ENCODE measurements around the gene MIS18BP1.

MIS18BP1 gene

DNA sequence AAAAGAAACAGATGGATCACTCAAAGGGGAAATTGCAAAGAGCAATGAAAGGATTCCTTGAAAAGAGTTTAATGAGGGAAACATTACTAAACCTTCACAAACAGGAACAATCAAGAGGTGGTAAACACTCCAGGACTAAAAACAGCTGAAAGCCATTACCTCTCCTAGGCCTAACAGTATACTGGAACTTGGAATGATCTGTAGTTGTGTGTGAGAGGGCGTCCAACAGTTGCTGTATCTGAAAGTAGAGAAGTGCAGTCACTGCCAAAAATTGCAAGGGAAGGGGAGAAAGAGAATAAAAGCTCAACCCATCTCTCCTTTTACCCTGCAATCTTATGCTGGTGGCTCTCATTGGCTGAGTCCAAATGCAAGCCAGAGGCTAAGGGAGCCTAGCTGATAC, 17.0 kb upstream of the MIS18BP1 start:
- no peak overlapping the region for H3K4me2 ChIP-seq (ENCODE audit: low read length, poor library complexity, severe bottlenecking)
- 92% methylated on average over 1 of the region's 1 CpG for WGBS
- H2BK120ac ChIP-seq (ENCODE audit: low read depth, low read length) = no peak overlapping the region

DNA sequence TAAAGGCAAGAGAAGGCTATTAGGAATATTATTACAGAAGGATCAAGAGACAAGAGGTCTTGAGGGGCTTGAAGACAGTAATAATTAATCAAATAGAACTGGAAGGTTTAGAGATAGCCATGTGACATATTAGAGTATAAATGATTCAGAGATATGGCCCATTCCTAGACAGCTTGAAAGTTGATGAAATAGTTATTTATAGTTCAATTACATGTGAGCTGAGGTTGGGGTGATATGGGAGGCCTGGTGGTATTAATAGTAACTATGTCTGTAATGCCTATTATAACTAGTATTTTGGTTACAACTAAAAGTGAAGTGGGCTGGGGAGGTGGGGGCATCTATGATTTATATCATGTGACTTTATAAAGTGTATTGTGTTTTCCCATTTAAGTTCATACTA, 14.1 kb upstream of the MIS18BP1 start:
- H3K18ac ChIP-seq (ENCODE audit: low read depth in 1 of 2, low read length in 2 of 2) = no peak overlapping the region
- DNase-seq = peak; percentile 28
- H3K4me1 ChIP-seq (ENCODE audit: control insufficient read depth, insufficient read depth, low read depth, low read length) = no peaks in the 10 kb centered on the region
- no peak overlapping the region for H3K9ac ChIP-seq (ENCODE audit: low read length)
- no peaks in the 10 kb centered on the region for H3K36me3 ChIP-seq (ENCODE audit: control insufficient read depth in 1 of 2, insufficient read depth in 2 of 2, low read depth in 1 of 2, low read length in 2 of 2)
- H2BK120ac ChIP-seq (ENCODE audit: low read depth, low read length) = no peak overlapping the region
- H2AK5ac ChIP-seq (ENCODE audit: low read length, severe bottlenecking) = no peak overlapping the region
- peaks cover 7% of the 10 kb centered on the region for H3K9me3 ChIP-seq (ENCODE audit: control insufficient read depth, low read length)
- no peaks in the 10 kb centered on the region for H3K27me3 ChIP-seq (ENCODE audit: control insufficient read depth in 1 of 2, insufficient read depth in 1 of 2, low read length in 2 of 2)
- no peak overlapping the region for H2BK15ac ChIP-seq (ENCODE audit: low read depth, poor library complexity, severe bottlenecking)
- no peak overlapping the region for H3K23ac ChIP-seq (ENCODE audit: low read length in 2 of 2)
- no peaks in the 10 kb centered on the region for H3K79me1 ChIP-seq (replicated peaks; ENCODE audit: low read length, poor library complexity, severe bottlenecking)
- H4K8ac ChIP-seq (ENCODE audit: low read length) = no peak overlapping the region
- no peak overlapping the region for H3K4me2 ChIP-seq (ENCODE audit: low read length, poor library complexity, severe bottlenecking)
- no peak overlapping the region for H3K4me3 ChIP-seq (ENCODE audit: insufficient read depth in 1 of 2, low read depth in 1 of 2, low read length in 2 of 2)
- no peak overlapping the region for H3K4ac ChIP-seq (ENCODE audit: low read depth in 1 of 2, low read length in 2 of 2)
- no peak overlapping the region for H2AFZ ChIP-seq (ENCODE audit: low read depth, low read length)
- no peak overlapping the region for H3K14ac ChIP-seq (ENCODE audit: low read length in 2 of 2)
- H2BK12ac ChIP-seq (ENCODE audit: low read length in 2 of 2) = no peak overlapping the region
- no peak overlapping the region for H3K27ac ChIP-seq (ENCODE audit: low read length, poor library complexity, severe bottlenecking)
- no peak overlapping the region for H4K91ac ChIP-seq (ENCODE audit: low read length)
- no peak overlapping the region for H2BK5ac ChIP-seq (ENCODE audit: low read depth, low read length, poor library complexity, severe bottlenecking)

More for the DNA sequence above, 17.0 kb upstream of the MIS18BP1 start:
- Histone ChIP-seq H3K4ac (ENCODE audit: low read depth in 1 of 2, low read length in 2 of 2) (no peak overlapping the region), H4K8ac (ENCODE audit: low read length) (no peak overlapping the region), H3K23ac (ENCODE audit: low read length in 2 of 2) (no peak overlapping the region), H3K9me3 (ENCODE audit: control insufficient read depth, low read length) (no peaks in the 10 kb centered on the region), H2AFZ (ENCODE audit: low read depth, low read length) (no peak overlapping the region), H3K79me1 (replicated peaks; ENCODE audit: low read length, poor library complexity, severe bottlenecking) (no peaks in the 10 kb centered on the region), H3K36me3 (ENCODE audit: control insufficient read depth in 1 of 2, insufficient read depth in 2 of 2, low read depth in 1 of 2, low read length in 2 of 2) (no peaks in the 10 kb centered on the region), H3K27me3 (ENCODE audit: control insufficient read depth in 1 of 2, insufficient read depth in 1 of 2, low read length in 2 of 2) (no peaks in the 10 kb centered on the region), H4K91ac (ENCODE audit: low read length) (no peak overlapping the region), H3K4me3 (ENCODE audit: insufficient read depth in 1 of 2, low read depth in 1 of 2, low read length in 2 of 2) (no peak overlapping the region), H2BK15ac (ENCODE audit: low read depth, poor library complexity, severe bottlenecking) (no peak overlapping the region), H3K14ac (ENCODE audit: low read length in 2 of 2) (no peak overlapping the region), H3K9ac (ENCODE audit: low read length) (no peak overlapping the region), H3K4me1 (ENCODE audit: control insufficient read depth, insufficient read depth, low read depth, low read length) (no peaks in the 10 kb centered on the region), H2BK5ac (ENCODE audit: low read depth, low read length, poor library complexity, severe bottlenecking) (no peak overlapping the region), H3K27ac (ENCODE audit: low read length, poor library complexity, severe bottlenecking) (no peak overlapping the region), H2BK12ac (ENCODE audit: low read length in 2 of 2) (no peak overlapping the region), H3K18ac (ENCODE audit: low read depth in 1 of 2, low read length in 2 of 2) (no peak overlapping the region), H2AK5ac (ENCODE audit: low read length, severe bottlenecking) (no peak overlapping the region)
- DNase-seq = no peak

DNA sequence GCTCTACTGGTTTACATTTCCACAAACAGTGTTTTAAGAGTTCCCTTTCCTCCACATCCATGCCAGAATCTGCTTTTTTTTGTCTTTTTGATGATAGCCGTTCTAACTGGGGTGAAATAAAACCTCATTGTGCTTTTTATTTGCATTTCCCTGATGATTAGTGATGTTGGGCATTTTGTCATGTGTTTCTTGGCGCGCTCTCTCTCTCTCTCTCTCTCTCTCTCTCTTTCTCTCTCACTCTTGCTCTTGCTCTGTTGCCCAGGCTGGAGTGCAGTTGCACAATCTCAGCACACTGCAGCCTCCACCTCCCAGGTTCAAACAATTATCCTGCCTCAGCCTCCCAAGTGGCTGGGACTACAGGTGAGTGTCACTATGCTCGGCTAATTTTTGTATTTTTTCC, 9.6 kb upstream of the MIS18BP1 start:
- Histone ChIP-seq H3K18ac (ENCODE audit: low read depth in 1 of 2, low read length in 2 of 2) (no peak overlapping the region), H3K4me2 (ENCODE audit: low read length, poor library complexity, severe bottlenecking) (no peak overlapping the region), H3K9ac (ENCODE audit: low read length) (no peak overlapping the region), H2AK5ac (ENCODE audit: low read length, severe bottlenecking) (no peak overlapping the region), H2BK12ac (ENCODE audit: low read length in 2 of 2) (peak overlapping the region in 1 of 2 experiments; percentile 18), H4K91ac (ENCODE audit: low read length) (no peak overlapping the region), H3K14ac (ENCODE audit: low read length in 2 of 2) (no peak overlapping the region), H3K79me1 (replicated peaks; ENCODE audit: low read length, poor library complexity, severe bottlenecking) (no peaks in the 10 kb centered on the region), H2BK5ac (ENCODE audit: low read depth, low read length, poor library complexity, severe bottlenecking) (no peak overlapping the region), H3K27ac (ENCODE audit: low read length, poor library complexity, severe bottlenecking) (no peak overlapping the region), H3K36me3 (ENCODE audit: control insufficient read depth in 1 of 2, insufficient read depth in 2 of 2, low read depth in 1 of 2, low read length in 2 of 2) (no peaks in the 10 kb centered on the region), H2BK15ac (ENCODE audit: low read depth, poor library complexity, severe bottlenecking) (no peak overlapping the region), H2BK120ac (ENCODE audit: low read depth, low read length) (no peak overlapping the region), H3K27me3 (ENCODE audit: control insufficient read depth in 1 of 2, insufficient read depth in 1 of 2, low read length in 2 of 2) (no peaks in the 10 kb centered on the region), H3K4me3 (ENCODE audit: insufficient read depth in 1 of 2, low read depth in 1 of 2, low read length in 2 of 2) (no peak overlapping the region), H3K4me1 (ENCODE audit: control insufficient read depth, insufficient read depth, low read depth, low read length) (no peaks in the 10 kb centered on the region), H4K8ac (ENCODE audit: low read length) (no peak overlapping the region), H3K9me3 (ENCODE audit: control insufficient read depth, low read length) (peaks cover 31% of the 10 kb centered on the region), H3K23ac (ENCODE audit: low read length in 2 of 2) (no peak overlapping the region), H2AFZ (ENCODE audit: low read depth, low read length) (no peak overlapping the region), H3K4ac (ENCODE audit: low read depth in 1 of 2, low read length in 2 of 2) (no peak overlapping the region)
- WGBS = 100% methylated on average over 3 of the region's 4 CpGs
- no peak for DNase-seq

DNA sequence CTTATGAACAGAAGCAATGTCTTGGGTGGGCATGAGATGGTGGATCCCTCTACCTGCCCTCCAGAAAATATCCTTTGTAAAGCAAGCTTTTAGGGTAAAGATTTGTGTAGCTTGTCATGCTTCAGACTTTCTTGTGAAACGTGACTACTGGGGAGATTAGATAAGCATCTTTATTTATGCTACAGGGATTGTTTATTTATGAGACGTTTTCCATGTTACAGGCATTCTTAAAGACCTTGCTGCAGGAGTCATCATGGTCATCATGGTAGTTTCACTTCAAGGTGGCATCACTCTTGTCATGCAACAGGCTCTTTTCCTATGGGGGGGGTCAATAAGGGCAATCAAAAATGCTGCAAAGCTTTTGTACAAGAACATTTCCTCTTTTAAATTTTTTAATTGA, 8.2 kb upstream of the MIS18BP1 start:
- peak; percentile 69 for DNase-seq
- Histone ChIP-seq H3K23ac (ENCODE audit: low read length in 2 of 2) (no peak overlapping the region), H3K27me3 (ENCODE audit: control insufficient read depth in 1 of 2, insufficient read depth in 1 of 2, low read length in 2 of 2) (no peaks in the 10 kb centered on the region), H2BK15ac (ENCODE audit: low read depth, poor library complexity, severe bottlenecking) (no peak overlapping the region), H3K18ac (ENCODE audit: low read depth in 1 of 2, low read length in 2 of 2) (no peak overlapping the region), H2AFZ (ENCODE audit: low read depth, low read length) (no peak overlapping the region), H4K91ac (ENCODE audit: low read length) (no peak overlapping the region), H3K4me3 (ENCODE audit: insufficient read depth in 1 of 2, low read depth in 1 of 2, low read length in 2 of 2) (no peak overlapping the region), H3K79me1 (replicated peaks; ENCODE audit: low read length, poor library complexity, severe bottlenecking) (no peaks in the 10 kb centered on the region), H3K14ac (ENCODE audit: low read length in 2 of 2) (no peak overlapping the region), H2BK5ac (ENCODE audit: low read depth, low read length, poor library complexity, severe bottlenecking) (no peak overlapping the region), H3K4me1 (ENCODE audit: control insufficient read depth, insufficient read depth, low read depth, low read length) (no peaks in the 10 kb centered on the region), H2BK120ac (ENCODE audit: low read depth, low read length) (no peak overlapping the region), H3K4me2 (ENCODE audit: low read length, poor library complexity, severe bottlenecking) (no peak overlapping the region), H3K9me3 (ENCODE audit: control insufficient read depth, low read length) (peaks cover 36% of the 10 kb centered on the region), H2AK5ac (ENCODE audit: low read length, severe bottlenecking) (no peak overlapping the region), H2BK12ac (ENCODE audit: low read length in 2 of 2) (peak overlapping the region in 1 of 2 experiments; percentile 91), H3K4ac (ENCODE audit: low read depth in 1 of 2, low read length in 2 of 2) (no peak overlapping the region), H3K27ac (ENCODE audit: low read length, poor library complexity, severe bottlenecking) (no peak overlapping the region), H3K9ac (ENCODE audit: low read length) (no peak overlapping the region), H3K36me3 (ENCODE audit: control insufficient read depth in 1 of 2, insufficient read depth in 2 of 2, low read depth in 1 of 2, low read length in 2 of 2) (no peaks in the 10 kb centered on the region), H4K8ac (ENCODE audit: low read length) (no peak overlapping the region)
- 4% methylated on average over 2 of the region's 2 CpGs for WGBS

Data from mesenchymal stem cell (in vitro differentiated cells and primary cell).